ENCODE data around the gene RB1.

The RB1 gene

DNA sequence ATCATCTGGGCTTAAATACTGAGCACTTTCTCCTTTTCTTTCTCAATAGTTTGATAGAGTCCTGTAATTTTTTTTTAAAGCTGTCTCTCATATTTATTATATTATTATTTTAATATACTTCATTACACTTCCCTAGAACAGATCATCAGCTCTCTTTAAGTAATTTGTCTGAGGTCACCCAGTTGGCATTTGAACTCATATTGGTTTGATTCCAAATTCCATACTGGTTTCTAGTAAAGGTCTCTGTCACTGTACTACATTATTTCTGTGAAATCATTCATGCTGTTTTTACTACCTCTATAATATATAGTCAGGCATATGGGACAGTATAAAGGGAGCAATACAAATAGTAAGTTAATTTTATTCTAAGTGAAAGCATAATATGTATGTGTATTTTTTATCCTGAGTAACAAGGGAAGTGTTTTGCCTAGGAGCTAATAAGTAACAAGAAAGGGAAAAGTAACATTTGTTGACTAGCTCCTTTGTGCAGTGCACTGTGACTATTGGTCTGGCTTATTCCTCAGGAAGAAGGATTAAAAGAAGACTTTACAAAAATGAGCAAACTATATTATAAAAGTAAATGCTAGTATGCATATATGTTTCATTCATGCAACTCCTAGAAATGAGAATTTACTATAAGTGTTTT, 95.0 kb downstream of the RB1 start:
- no peak for DNase-seq (ENCODE audit: extremely low spot score)
- CTCF ChIA-PET = interaction anchor here (0.6 to 1.7 kb wide), 3 partner anchors 26 to 149 kb away, joined by 3 to 5 read pairs (median 3); no protein-coding TSS in a partner anchor
- POLR2A ChIA-PET = no interaction called here
- TF ChIP-seq, protein P1, sequence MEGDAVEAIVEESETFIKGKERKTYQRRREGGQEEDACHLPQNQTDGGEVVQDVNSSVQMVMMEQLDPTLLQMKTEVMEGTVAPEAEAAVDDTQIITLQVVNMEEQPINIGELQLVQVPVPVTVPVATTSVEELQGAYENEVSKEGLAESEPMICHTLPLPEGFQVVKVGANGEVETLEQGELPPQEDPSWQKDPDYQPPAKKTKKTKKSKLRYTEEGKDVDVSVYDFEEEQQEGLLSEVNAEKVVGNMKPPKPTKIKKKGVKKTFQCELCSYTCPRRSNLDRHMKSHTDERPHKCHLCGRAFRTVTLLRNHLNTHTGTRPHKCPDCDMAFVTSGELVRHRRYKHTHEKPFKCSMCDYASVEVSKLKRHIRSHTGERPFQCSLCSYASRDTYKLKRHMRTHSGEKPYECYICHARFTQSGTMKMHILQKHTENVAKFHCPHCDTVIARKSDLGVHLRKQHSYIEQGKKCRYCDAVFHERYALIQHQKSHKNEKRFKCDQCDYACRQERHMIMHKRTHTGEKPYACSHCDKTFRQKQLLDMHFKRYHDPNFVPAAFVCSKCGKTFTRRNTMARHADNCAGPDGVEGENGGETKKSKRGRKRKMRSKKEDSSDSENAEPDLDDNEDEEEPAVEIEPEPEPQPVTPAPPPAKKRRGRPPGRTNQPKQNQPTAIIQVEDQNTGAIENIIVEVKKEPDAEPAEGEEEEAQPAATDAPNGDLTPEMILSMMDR (IDR thresholded peaks at IDR 0.05; ENCODE audit: control extremely low read depth, extremely low read depth, low read depth, missing control alignments) = no peak

DNA sequence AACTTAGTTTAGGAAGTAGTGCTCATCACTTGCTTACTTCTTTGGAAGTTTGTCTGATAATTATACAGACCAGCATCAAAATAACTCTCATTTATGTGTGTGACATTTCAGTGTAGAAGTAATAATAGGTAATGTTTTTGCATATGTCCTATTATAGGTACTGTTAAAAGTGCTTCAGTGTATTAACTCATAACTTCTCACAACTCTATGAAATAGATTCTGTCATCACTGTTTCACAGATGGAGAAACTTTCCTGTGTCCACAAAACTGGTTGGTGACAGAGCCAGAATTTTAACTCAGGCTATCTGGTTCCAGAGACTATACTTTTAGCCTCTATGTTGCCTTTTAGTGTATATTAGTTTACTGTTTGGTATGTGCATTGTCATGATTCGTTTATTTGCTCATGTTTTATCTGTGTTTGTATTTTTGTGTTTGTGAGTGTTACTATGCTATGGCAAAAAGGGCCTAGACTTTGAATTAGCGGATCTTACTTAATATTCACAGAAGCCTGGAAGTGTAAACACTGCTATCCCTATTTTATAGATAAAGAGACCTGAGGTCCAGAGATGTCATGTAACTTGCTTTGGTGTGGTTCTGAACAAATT, 96.6 kb downstream of the RB1 start:
- ChIA-PET POLR2A (no interaction called here), CTCF (no interaction called here)
- TF ChIP-seq, protein P1 (IDR thresholded peaks at IDR 0.05; ENCODE audit: control extremely low read depth, extremely low read depth, low read depth, missing control alignments) = no peak
- no peak for DNase-seq (ENCODE audit: extremely low spot score)

DNA sequence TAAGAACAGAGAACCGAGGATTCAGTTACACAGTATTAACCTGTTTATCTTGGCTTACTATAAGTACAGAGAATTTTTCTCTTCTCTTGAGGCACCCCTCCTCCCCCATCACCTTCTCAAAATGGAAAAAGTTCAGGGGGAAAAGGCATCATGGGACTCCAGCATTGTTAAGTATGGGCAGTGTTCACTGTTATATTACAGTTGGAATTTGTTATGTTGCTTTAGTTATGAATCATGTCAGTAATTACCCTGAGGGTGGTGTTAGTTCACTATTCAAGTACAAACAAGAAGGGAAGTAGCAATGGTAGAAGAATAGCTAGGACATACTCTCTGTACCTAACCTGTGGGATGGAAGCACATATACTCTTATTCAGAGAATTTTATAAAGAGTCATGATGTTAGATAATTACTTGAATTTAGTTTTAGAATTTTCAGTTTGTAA, 97.3 kb downstream of the RB1 start:
- POLR2A ChIA-PET = no interaction called here
- TF ChIP-seq, protein P1 (IDR thresholded peaks at IDR 0.05; ENCODE audit: control extremely low read depth, extremely low read depth, low read depth, missing control alignments) = no peak
- no peak for DNase-seq (ENCODE audit: extremely low spot score)
- CTCF ChIA-PET = no interaction called here

DNA sequence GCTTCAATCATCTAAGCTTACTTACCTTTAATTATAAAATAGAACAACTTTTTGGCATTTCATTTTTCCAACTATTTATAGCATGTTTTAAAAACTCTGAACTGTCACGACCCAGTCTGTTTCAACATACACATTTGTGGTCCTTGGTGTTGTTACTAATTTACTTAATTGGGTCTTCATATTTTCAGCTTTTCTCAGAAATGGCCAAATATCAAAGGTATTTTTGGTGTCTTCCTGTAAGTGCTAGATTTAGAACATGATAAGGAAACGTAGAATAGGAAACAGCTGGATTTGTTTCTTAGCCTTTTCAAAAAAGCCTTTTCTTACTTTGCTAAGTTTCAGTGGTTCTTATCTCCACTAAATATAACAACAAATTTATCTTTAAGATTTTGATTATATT, 97.9 kb downstream of the RB1 start:
- ChIA-PET CTCF (no interaction called here), POLR2A (no interaction called here)
- TF ChIP-seq, protein P1 (IDR thresholded peaks at IDR 0.05; ENCODE audit: control extremely low read depth, extremely low read depth, low read depth, missing control alignments) = no peak
- no peak for DNase-seq (ENCODE audit: extremely low spot score)

DNA sequence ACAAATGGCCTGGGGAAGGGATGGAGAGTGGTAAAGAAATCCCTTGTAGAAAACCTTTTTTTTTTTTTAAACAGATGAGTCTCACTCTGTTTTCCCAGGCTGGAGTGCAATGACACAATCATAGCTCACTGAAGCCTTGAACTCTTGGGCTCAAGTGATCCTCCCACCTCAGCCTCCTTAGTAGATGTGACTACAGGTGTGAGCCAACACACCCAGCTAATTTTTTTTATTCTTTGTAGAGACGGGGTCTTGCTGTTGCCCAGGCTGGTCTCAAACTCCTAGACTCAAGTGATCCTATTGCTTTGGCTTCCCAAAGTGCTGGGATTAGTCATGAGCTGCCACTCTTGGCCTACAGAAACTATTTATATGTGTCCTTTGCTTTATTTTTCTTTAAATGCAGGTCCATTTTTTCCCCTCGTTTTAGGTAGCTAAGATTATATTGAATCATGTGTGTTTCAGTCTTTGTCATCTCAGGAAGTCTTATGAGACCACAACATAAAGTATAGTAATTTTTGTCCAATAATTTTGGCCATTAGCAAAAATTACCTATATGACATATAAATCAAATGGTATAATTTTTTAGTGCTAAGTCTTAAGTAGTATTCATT, 98.9 kb downstream of the RB1 start:
- DNase-seq (ENCODE audit: extremely low spot score) = no peak
- ChIA-PET POLR2A (no interaction called here), CTCF (no interaction called here)
- TF ChIP-seq, protein P1 (IDR thresholded peaks at IDR 0.05; ENCODE audit: control extremely low read depth, extremely low read depth, low read depth, missing control alignments) = no peak

DNA sequence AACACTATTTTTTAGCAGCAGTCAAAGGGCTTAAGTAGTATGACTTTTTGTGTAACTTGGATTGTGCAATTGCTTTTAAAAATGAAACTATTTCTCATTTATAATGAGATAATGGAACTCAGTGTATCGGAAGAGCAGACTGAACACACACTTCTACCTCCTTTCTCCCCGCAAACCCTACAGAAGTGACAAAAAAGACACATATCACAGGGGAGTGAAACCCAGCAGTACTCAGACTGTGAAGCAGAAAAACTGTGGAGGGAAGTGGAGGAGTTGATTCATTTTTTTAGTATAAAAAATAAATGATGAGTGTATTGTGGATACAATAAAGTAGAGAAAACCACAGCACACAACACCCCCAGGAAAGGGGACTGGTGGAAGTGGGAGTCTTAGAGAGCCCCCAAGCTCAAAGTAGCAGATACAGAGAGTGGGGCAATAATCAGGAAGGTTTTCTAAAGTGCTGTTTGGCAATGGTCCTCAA, 99.6 kb downstream of the RB1 start:
- TF ChIP-seq, protein P1 (IDR thresholded peaks at IDR 0.05; ENCODE audit: control extremely low read depth, extremely low read depth, low read depth, missing control alignments) = no peak
- ChIA-PET POLR2A (no interaction called here), CTCF (no interaction called here)
- DNase-seq (ENCODE audit: extremely low spot score) = peak; percentile 25
